GM19463 (cell line): Measurements from ENCODE around the gene OBSCN.

Experiments
- ATAC-seq: cut with Tn5 transposase; IDR thresholded peaks from one replicate; pipeline ENCODE4 v1.9.1; 2021; ENCODE audit warnings: mild to moderate bottlenecking, moderate library complexity; ENCODE audit not compliant: unreplicated experiment

Gene OBSCN

GRCh38 chr1:228207851-228208821, at the start of gene OBSCN:
Gene OBSCN (plus strand): TSS chr1:228208044. CDS start chr1:228211784, 3,740 bp downstream.
- ATAC-seq: no peak

DNA sequence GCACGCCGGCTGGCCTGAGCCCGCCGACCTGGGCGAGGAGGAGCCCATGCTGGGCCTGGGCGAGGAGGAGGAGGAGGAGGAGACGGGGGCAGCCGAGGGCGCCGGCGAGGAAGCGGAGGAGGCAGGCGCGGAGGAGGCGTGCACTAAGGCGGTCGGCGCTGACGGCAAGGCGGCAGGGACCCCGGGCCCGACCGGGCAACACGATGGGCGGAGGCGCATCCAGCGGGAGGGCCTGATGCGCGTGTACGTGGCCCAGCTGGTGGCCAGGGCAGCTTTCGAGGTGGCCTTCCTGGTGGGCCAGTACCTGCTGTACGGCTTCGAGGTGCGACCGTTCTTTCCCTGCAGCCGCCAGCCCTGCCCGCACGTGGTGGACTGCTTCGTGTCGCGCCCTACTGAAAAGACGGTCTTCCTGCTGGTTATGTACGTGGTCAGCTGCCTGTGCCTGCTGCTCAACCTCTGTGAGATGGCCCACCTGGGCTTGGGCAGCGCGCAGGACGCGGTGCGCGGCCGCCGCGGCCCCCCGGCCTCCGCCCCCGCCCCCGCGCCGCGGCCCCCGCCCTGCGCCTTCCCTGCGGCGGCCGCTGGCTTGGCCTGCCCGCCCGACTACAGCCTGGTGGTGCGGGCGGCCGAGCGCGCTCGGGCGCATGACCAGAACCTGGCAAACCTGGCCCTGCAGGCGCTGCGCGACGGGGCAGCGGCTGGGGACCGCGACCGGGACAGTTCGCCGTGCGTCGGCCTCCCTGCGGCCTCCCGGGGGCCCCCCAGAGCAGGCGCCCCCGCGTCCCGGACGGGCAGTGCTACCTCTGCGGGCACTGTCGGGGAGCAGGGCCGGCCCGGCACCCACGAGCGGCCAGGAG, 49.5 kb upstream of the OBSCN start:
- no peak for ATAC-seq

- no peak for ATAC-seq
Observed at GRCh38 chr1:228159008-228159665, 48.7 kb upstream of the OBSCN start.

DNA sequence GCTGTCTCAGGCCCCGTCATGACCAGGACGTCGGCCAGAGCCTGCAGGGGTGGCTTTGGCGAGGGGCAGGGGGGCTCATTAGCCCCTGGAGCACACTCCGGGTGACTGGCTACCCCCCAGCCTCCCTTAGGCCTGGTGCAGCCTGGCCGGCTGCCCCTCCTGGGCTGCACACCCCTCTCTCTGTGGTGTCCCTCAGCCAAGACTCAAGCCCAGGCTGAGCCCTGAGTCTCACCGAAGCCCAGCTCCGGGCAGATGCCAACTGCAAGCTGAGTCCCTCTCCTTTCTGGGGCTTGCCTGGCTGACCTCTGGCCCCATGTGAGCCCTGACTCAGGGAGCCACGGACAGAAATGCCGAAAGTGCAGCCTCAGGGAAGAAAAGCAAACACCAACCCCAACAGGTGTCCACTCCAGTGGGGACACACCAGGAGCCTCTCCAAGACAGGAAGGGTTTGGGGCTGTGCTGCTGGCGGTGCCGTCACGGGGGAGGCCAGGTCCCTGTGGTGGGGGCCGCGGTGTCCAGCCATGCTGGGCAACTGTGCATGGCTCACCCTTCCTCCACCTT, 47.6 kb upstream of the OBSCN start:
- no peak for ATAC-seq

DNA sequence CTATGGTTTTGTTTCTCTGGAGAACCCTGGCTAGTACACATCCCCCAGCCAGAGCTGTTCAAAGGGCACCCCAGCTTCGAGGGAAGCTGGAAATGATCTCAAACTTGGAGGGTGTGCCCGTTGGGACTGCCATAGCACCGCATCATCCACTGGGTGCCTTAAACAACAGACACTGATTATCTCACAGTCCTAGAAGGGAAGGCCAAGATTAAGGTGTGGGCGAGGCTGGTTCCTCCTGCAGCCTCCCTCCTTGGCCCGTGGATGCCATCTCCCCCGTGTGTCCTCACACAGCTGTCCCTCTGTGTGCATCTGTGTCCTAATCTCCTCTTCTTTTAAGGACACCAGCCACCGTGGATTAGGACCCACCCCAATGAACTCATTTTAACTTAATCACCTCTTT, 46.5 kb upstream of the OBSCN start:
- ATAC-seq: no peak

DNA sequence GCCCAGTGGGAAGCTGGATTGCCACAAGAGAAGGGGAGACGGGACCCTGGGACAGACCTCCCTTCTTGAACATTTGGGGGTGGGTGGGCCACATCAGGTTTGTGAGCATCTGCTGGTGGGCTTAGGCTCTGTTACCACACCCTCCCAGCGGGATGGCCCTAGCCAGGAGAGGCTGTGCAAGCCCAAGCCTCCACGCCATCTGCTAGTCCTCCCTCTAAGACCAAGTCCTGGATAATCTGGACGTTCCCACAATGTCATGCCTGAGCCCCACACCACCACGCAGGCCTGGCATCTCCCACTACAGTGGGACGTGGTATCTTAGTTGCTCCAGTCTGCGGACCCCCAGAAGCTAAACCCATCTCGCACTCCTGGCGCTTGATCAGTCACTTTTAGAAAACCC, 46.0 kb upstream of the OBSCN start:
- no peak for ATAC-seq

DNA sequence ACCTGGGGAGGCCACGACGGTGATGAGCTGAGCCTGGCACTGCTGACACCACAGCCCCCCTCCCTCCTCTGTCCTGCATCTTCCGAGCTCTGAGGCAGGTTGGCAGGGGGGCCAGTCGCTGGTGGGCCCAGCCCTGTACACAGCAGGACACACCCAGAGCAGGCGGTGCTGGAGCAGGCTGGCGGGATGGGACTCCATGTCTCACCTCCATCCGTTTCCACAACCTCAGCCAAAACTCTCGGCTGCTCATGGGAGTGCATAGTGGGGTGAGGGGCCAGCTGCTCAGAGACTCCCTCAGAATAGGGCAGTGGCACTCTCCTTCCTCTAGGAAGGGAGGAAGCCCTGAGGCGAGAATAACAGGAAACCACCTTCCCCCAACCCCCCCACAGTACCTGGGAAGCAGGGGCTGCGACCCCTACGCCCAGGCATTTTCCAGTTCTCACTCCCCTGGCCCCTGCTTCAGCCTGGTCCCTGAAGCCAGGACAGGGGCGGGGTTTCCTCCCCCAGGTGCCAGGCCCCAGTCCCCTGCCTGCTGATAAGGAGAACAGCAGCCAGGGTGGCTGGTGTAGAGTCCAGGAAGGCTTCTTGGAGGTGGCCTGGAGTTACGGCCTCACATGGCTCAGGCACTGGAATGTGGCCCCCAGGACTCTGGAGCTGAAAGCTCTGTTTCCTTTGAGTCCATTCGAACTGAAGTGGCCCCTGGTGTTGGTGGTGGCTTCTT, 45.4 kb upstream of the OBSCN start:
- ATAC-seq: no peak

DNA sequence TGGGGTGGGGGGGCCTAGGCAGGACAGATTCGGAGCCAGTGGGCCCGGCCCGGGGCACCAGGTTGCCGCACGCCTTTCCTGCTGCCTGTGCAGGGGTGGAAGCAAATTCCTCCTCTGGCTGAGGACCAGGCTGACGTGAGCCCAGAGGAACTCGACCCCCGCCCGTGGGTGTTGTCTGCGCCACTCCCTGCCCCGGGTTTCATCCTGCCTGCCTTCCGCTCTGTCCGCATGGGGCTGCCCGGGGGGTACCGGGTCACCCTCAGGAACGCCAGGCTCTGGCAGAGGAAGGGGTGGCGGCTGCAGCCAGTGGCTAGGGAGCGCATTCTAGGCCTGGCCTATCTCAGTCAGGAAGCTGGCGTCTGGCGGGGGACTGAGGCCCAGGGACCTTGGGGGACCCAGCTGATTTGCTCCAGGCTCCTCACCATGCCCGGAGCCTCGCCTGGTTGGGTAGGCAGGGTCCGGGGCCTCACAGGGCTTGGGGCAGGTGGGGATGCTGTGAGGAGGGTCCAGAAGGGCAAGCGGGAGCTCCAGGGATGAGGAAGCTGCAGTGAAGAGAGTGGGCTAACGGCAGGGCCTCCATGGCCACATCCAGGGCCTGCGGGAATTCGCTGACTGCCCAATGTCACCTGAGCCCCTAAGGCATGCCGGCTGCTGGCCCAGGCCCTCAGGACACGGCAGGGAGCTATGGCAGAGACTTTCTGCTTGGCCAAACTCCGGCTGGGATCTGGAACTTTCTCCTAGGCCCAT, 44.7 kb upstream of the OBSCN start:
- no peak for ATAC-seq

DNA sequence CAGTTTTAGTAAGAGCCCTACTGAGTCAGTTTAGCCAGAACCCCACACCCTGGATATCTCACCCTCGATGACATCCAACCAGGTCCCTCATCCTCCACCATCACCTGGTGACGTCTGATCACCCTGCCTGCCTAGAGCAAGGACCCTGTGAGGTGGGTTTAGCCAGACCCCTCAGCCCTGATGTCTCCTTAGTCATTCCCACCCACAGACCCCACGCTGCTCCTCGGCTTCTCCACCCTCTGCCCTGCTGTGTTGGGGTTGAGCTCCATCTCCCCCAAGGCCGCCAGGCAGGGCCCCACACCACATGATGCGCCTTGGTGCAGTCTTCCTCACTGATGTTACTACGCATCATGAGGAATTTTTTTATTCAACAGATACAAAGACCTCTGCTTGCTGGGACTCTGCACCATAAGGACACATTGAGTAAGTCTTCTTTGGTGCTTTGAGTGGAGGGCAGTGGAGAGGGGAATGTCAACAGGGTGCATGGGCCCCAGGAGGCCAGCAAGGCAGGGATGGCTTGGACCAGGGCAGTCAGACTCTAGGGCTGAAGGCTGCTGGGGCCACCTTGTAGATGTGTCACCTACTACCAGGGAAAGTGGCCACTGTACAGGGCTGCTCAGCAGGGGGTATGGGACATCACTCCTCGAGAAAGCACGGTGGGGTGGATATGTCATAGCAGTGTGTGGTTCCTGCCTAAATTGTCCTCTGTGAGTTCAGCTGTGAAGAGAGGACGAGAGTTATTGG, 43.9 kb upstream of the OBSCN start:
- ATAC-seq: no peak

DNA sequence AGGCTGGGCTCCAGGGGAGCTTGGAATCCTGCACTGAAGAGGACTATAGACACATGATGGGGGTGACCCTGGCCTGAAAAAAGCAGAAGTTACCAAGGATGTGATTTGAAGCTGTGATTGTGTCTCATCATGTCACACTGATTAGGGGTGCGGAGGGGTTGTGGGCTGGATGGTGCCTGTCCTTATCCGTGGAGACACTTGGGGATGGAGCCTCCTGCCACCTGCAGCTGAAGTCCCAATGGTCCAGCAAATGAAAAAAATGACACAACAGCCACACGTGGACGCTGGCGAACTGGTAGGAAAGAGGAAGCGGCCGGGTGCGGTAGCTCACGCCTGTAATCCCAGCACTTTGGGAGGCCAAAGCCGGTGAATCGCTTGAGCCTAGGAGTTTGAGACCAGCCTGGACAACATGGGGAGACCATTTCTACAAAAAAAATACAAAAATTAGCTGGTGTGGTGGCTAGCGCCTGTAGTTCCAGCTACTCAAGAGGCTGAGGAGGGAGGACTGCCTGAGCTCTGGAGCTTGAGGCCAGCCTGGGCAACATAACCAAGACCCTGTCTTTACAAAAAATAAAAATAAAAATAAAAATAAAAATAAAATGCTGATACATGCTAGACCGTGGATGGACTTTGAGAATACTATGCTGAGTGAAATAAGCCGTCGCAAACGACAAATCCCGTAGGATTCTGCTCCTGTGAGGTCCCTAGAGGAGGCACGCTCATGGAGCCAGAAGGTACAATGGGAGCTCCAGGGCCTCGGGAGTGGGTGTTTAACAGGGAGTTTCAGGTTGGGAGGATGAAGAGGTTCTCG, 43.1 kb upstream of the OBSCN start:
- ATAC-seq: no peak

- peak; percentile 77 for ATAC-seq
Observed at GRCh38 chr1:228165372-228166169, 42.3 kb upstream of the OBSCN start, which contains the start of gene IBA57. Gene IBA57 (plus strand): TSS chr1:228165804. CDS start chr1:228165817, 13 bp downstream.

DNA sequence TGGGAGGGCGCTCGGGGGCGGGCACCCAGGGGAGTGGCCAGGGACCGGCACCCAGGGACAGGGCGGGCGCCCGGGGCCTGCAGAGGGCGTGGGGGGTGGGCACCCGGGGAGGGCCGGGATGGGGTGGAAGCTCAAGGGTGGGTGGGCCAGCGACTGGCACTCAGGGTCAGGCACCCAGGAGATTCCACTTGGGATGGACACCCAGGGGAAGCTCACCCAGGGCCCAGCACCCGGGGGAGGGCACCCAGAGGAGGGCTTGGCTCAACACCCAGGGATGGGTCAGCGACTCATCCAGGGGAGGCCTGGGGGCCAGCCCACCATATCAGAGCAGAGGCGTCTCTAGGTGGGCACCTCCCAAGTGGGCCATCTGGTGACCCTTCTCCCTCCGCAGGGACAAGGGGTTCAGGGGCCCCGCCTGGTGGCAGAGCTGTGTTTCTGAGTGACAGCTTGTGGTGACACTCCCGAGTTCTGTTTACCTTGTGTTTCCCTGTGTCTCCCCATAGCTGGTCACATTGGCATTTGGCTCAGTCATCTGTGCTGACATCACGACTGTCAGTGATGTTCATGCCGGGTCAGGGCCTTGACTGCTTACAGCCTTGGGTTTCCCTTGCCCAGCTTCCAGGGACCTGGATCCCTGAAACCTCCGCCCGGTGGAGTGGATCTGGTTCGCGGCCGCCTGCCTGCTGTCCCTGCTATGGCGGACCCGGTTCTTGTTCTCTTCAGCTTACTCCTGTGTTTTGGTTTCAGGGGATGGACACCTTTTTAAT, 41.5 kb upstream of the OBSCN start:
- peak; percentile 13 for ATAC-seq

GRCh38 chr1:228168563-228169270, 39.1 kb upstream of the OBSCN start:
- ATAC-seq: no peak

GRCh38 chr1:228169345-228169744, 38.5 kb upstream of the OBSCN start:
- no peak for ATAC-seq

- ATAC-seq: no peak
Observed at GRCh38 chr1:228170666-228171065, 37.2 kb upstream of the OBSCN start.
